HepG2 (cell line): ENCODE data around the gene DDX10.

ENCODE experiments used
- CHCHD3 ChIP-seq: sonication (generic); formaldehyde crosslinking; IDR thresholded peaks from 2 replicates; pipeline ENCODE4 v1.8.0; 2022; ENCODE audit warnings: mild to moderate bottlenecking, missing genetic modification reagents, moderate library complexity
- MBD4 ChIP-seq: IDR thresholded peaks from 2 replicates; pipeline ENCODE4 v1.6.1; 2012; ENCODE audit warnings: low read length, inconsistent platforms, borderline replicate concordance
- NFE2 ChIP-seq: sonication (generic); formaldehyde crosslinking; IDR thresholded peaks from 2 replicates; pipeline ENCODE4 v1.4.0; 2020; ENCODE audit warnings: missing genetic modification reagents
- POLR2AphosphoS5 ChIP-seq: IDR thresholded peaks from 2 replicates; pipeline ENCODE4 v1.6.1; 2012; ENCODE audit warnings: low read depth, low read length
- STAG1 ChIP-seq: sonication (generic); formaldehyde crosslinking; IDR thresholded peaks from 2 replicates; pipeline ENCODE4 v1.4.0; 2020; ENCODE audit warnings: missing genetic modification reagents
- ZC3H13 ChIP-seq: sonication (generic); formaldehyde crosslinking; IDR thresholded peaks from 2 replicates; pipeline ENCODE4 v1.8.1; 2023; ENCODE audit warnings: mild to moderate bottlenecking, missing genetic modification reagents, moderate library complexity
- ZFP36 ChIP-seq: fragments of 150-350 bp; IDR thresholded peaks from 2 replicates; pipeline ENCODE4 v1.6.1; 2018; ENCODE audit warnings: borderline replicate concordance, low read length, low read depth; ENCODE audit not compliant: partially characterized antibody
- ZNF296 ChIP-seq: sonication (generic); formaldehyde crosslinking; conservative IDR thresholded peaks from 2 replicates; pipeline ENCODE4 v1.5.0; 2020; ENCODE audit warnings: mild to moderate bottlenecking, missing genetic modification reagents
- TF ChIP-seq, protein P1 (sequence below): fragments of 450-650 bp; IDR thresholded peaks from 2 replicates; pipeline ENCODE4 v1.6.1; 2016
- TF ChIP-seq, protein P2 (sequence below): sonication (generic); formaldehyde crosslinking; conservative IDR thresholded peaks from 2 replicates; pipeline ENCODE4 v1.4.0; 2020; ENCODE audit warnings: missing genetic modification reagents

DNA sequence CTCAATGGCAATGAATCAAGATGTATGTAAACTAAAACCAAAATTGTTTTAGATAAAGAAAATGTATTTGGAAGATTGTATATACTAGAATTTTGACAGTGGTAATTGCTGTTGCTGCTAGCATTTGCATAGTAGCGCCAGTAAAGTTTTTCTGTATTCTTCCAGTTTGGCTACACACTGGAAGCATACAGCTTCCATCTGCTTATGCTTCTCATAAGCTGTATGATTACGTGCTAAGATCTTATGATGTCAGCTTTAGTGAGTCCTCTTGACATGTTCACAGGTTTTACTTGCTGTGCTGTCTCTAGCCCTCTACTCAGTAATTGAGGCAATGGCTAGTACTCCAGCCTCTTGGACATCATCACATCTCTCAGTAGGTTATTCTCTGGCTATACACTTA, 256.3 kb downstream of the DDX10 start:
- TF ChIP-seq, protein P1, sequence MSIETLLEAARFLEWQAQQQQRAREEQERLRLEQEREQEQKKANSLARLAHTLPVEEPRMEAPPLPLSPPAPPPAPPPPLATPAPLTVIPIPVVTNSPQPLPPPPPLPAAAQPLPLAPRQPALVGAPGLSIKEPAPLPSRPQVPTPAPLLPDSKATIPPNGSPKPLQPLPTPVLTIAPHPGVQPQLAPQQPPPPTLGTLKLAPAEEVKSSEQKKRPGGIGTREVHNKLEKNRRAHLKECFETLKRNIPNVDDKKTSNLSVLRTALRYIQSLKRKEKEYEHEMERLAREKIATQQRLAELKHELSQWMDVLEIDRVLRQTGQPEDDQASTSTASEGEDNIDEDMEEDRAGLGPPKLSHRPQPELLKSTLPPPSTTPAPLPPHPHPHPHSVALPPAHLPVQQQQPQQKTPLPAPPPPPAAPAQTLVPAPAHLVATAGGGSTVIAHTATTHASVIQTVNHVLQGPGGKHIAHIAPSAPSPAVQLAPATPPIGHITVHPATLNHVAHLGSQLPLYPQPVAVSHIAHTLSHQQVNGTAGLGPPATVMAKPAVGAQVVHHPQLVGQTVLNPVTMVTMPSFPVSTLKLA = no peak
- TF ChIP-seq, protein P2, sequence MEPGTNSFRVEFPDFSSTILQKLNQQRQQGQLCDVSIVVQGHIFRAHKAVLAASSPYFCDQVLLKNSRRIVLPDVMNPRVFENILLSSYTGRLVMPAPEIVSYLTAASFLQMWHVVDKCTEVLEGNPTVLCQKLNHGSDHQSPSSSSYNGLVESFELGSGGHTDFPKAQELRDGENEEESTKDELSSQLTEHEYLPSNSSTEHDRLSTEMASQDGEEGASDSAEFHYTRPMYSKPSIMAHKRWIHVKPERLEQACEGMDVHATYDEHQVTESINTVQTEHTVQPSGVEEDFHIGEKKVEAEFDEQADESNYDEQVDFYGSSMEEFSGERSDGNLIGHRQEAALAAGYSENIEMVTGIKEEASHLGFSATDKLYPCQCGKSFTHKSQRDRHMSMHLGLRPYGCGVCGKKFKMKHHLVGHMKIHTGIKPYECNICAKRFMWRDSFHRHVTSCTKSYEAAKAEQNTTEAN (CRISPR knock-in tag) = no peak
- no peak for TF ChIP-seq NFE2 (CRISPR knock-in tag)
- TF ChIP-seq ZFP36 = no peak
- no peak for TF ChIP-seq STAG1 (CRISPR knock-in tag)
- TF ChIP-seq ZC3H13 (CRISPR knock-in tag) = no peak
- no peak for TF ChIP-seq POLR2AphosphoS5
- no peak for TF ChIP-seq MBD4
- TF ChIP-seq CHCHD3 (CRISPR knock-in tag) = no peak
- TF ChIP-seq ZNF296 (CRISPR knock-in tag) = no peak
